Measurements from ENCODE around the gene NOP14. TPM values are rescaled to one million over a fixed set of nuclear protein-coding genes. Genes with fewer than 3 reads are reported as not detected.

NOP14 gene
- total and polyA plus RNA-seq, 2 donors (not counting 1 experiment from before 2014, with no cell fraction given): 9.1 to 30.4 TPM

- Histone ChIP-seq H3K9ac (ENCODE audit: low read length) (no peak overlapping the region), H3K4me2 (replicated peaks; ENCODE audit: low read depth, low read length, poor library complexity, severe bottlenecking) (peak overlapping the region; percentile 24), H3K9me3 (ENCODE audit: control extremely low read depth in 1 of 3, control insufficient read depth in 2 of 3, insufficient read depth in 1 of 3, low read length in 2 of 3) (no peaks in the 10 kb centered on the region), H3K27me3 (replicated peaks in 1 of 4; ENCODE audit: control extremely low read depth in 1 of 4, control insufficient read depth in 3 of 4, insufficient read depth in 4 of 4, low read length in 3 of 4) (no peaks in the 10 kb centered on the region), H3K4me3 (ENCODE audit: control extremely low read depth in 1 of 5, extremely low read depth in 1 of 5, insufficient read depth in 1 of 5, low read depth in 2 of 5, low read length in 4 of 5) (no peak overlapping the region), H3K27ac (ENCODE audit: low read length in 2 of 2) (peak overlapping the region; percentile 1 to 5), H4K20me1 (ENCODE audit: control insufficient read depth, insufficient read depth, low read length, poor library complexity, severe bottlenecking) (peaks cover 26% of the 10 kb centered on the region), H3K4me1 (ENCODE audit: control insufficient read depth in 2 of 2, insufficient read depth in 2 of 2, low read length in 2 of 2) (peaks cover 30 to 48% of the 10 kb centered on the region in 2 donors), H2AFZ (ENCODE audit: insufficient read depth, low read depth, low read length, poor library complexity, severe bottlenecking) (no peak overlapping the region), H3K36me3 (replicated peaks in 1 of 2; ENCODE audit: control extremely low read depth in 1 of 2, control insufficient read depth in 1 of 2, extremely low read depth in 1 of 2, insufficient read depth in 2 of 2, low read length in 1 of 2) (peaks cover 0 to 44% of the 10 kb centered on the region in 2 experiments), H3K79me2 (ENCODE audit: control insufficient read depth, insufficient read depth, low read length) (peaks cover 18% of the 10 kb centered on the region)
- H3K27me3 Mint-ChIP-seq: no peaks in the 10 kb centered on the region
- DNase-seq (no peak), ATAC-seq (ENCODE audit: low read depth) (no peak)
- ChIA-PET POLR2A (interaction anchor here (0.6 to 1.4 kb wide), 2 partner anchors 18 to 199 kb away, joined by 5 read pairs; no protein-coding TSS in a partner anchor), CTCF (interaction anchor here (0.6 to 2.1 kb wide), 10 partner anchors 9 to 338 kb away, joined by 3 to 6 read pairs (median 4); no protein-coding TSS in a partner anchor)
- peak overlapping the region; percentile 81 for H3K27ac Mint-ChIP-seq
- no peak for TF ChIP-seq CTCF (IDR thresholded peaks at IDR 0.05)
- TF ChIP-seq EZH2 (IDR thresholded peaks at IDR 0.05; ENCODE audit: borderline replicate concordance, insufficient read depth, low read depth, low read length, poor library complexity, severe bottlenecking): no peak
- H3K4me1 Mint-ChIP-seq: peaks cover 45% of the 10 kb centered on the region
- WGBS (ENCODE audit: insufficient coverage): 65% methylated on average over 6 of the region's 6 CpGs
- H3K4me3 Mint-ChIP-seq: peak overlapping the region; percentile 89
- no peaks in the 10 kb centered on the region for H3K9me3 Mint-ChIP-seq (ENCODE audit: insufficient read depth)
- intact Hi-C loops (cut with micrococcal nuclease): loop anchor here (10.0 kb wide), 1 partner anchor 452 kb away; no protein-coding TSS in a partner anchor
Observed at GRCh38 chr4:2936773-2937145, 26.4 kb downstream of the NOP14 start.
